Panc1 (cell line): ENCODE measurements around the gene MLLT3. TPM values are rescaled to one million over a fixed set of nuclear protein-coding genes. Genes with fewer than 3 reads are reported as not detected.

ENCODE experiments used
- ATAC-seq: fragments of 200-7000 bp; cut with Tn5 transposase; 2 replicates; pipeline ENCODE4 v1.9.1; 2020; ENCODE audit warnings: mild to moderate bottlenecking, moderate library complexity
- BruUV-seq: library from RNA; stranded (reverse); fragments of 400-500 nt; replicated peaks from 2 replicates; lab custom pipeline; 2021; lab: Mats Ljungman, UMichigan
- CTCF ChIA-PET: fragments of 300-600 bp; sonication (Branson Sonifier 250); formaldehyde crosslinking; loops from one replicate; lab custom pipeline; 2022; ENCODE audit warnings: antibody characterized with exemption; lab: Charles Lee
- POLR2A ChIA-PET: fragments of 300-600 bp; sonication (Branson Sonifier 250); formaldehyde crosslinking; loops from one replicate; lab custom pipeline; 2022; ENCODE audit warnings: antibody characterized with exemption; lab: Charles Lee
- DNase-seq: peaks from one replicate; pipeline ENCODE4 v3.0.0-alpha.2; 2010; ENCODE audit warnings: low read depth, low spot score
- H3K27ac ChIP-seq: 2 replicates; pipeline ENCODE4 v1.5.1; 2011; ENCODE audit warnings: mild to moderate bottlenecking, low read length, inconsistent platforms
- H3K27me3 ChIP-seq: fragments of 200-500 bp; sonication (Bioruptor generic); 2 replicates; pipeline ENCODE4 v1.6.0; 2014; ENCODE audit warnings: low read length, inconsistent platforms; ENCODE audit not compliant: control insufficient read depth, insufficient read depth
- H3K36me3 ChIP-seq: fragments of 200-500 bp; sonication (Bioruptor generic); 2 replicates; pipeline ENCODE4 v1.5.1; 2014; ENCODE audit warnings: inconsistent platforms, mild to moderate bottlenecking, low read length, moderate library complexity; ENCODE audit not compliant: control insufficient read depth, insufficient read depth
- H3K4me1 ChIP-seq: 2 replicates; pipeline ENCODE4 v1.5.1; 2011; ENCODE audit warnings: inconsistent platforms, mild to moderate bottlenecking, low read length, moderate library complexity; ENCODE audit not compliant: control insufficient read depth, insufficient read depth
- H3K4me3 ChIP-seq, 2 experiments: 2 replicates each; pipeline ENCODE4 v1.5.1; 2011 to 2012; ENCODE audit warnings: low read depth in 2 of 2, low read length in 2 of 2, mild to moderate bottlenecking in 2 of 2, inconsistent platforms in 1 of 2, moderate library complexity in 1 of 2
- H3K9me3 ChIP-seq: fragments of 200-500 bp; sonication (Bioruptor generic); 2 replicates; pipeline ENCODE4 v1.5.1; 2014; ENCODE audit warnings: low read depth, mild to moderate bottlenecking, inconsistent platforms, low read length, moderate library complexity; ENCODE audit not compliant: control insufficient read depth, insufficient read depth
- POLR2AphosphoS5 ChIP-seq: IDR thresholded peaks from 2 replicates; pipeline ENCODE4 v1.6.1; 2012; ENCODE audit warnings: mild to moderate bottlenecking, low read depth, low read length, moderate library complexity
- SIN3A ChIP-seq: IDR thresholded peaks from 2 replicates; pipeline ENCODE4 v1.6.1; 2012; ENCODE audit warnings: low read depth, mild to moderate bottlenecking, low read length, moderate library complexity, borderline replicate concordance; ENCODE audit not compliant: insufficient read depth
- TCF7L2 ChIP-seq: IDR thresholded peaks from 2 replicates; pipeline ENCODE4 v1.6.1; 2011; ENCODE audit warnings: mild to moderate bottlenecking, low read depth, low read length, inconsistent platforms
- in situ Hi-C: cut with HindIII; loops from 2 replicates; pipeline ENCODE4 v1.10.0; 2016; ENCODE audit warnings: low sequenced_read_pairs, low pct_unique_long_range_greater_than_20kb
- intact Hi-C: fragments of 100-400 bp; cut with micrococcal nuclease; formaldehyde crosslinking; loops from one replicate; pipeline ENCODE4 v1.10.0; 2022; ENCODE audit not compliant: unreplicated experiment
- total RNA-seq: library from RNA; stranded (reverse); gene quantifications from one replicate; pipeline ENCODE4 v1.2.1, GENCODE V29; 2021; ENCODE audit not compliant: unreplicated experiment
- TF ChIP-seq, protein P1 (sequence below): fragments of 450-650 bp; IDR thresholded peaks from 2 replicates; pipeline ENCODE4 v1.5.1; 2017; ENCODE audit warnings: mild to moderate bottlenecking
- TF ChIP-seq, protein P2 (sequence below), 2 experiments: IDR thresholded peaks; 2 replicates each; pipeline ENCODE4 v1.6.1; 2011 to 2012; ENCODE audit warnings: low read depth in 2 of 2, control low read depth in 1 of 2, low read length in 1 of 2, mild to moderate bottlenecking in 1 of 2, moderate library complexity in 1 of 2; ENCODE audit not compliant: insufficient read depth in 1 of 2

The MLLT3 gene
- total RNA-seq, 1 experiment from 2014 or later = 0.49 TPM

DNA sequence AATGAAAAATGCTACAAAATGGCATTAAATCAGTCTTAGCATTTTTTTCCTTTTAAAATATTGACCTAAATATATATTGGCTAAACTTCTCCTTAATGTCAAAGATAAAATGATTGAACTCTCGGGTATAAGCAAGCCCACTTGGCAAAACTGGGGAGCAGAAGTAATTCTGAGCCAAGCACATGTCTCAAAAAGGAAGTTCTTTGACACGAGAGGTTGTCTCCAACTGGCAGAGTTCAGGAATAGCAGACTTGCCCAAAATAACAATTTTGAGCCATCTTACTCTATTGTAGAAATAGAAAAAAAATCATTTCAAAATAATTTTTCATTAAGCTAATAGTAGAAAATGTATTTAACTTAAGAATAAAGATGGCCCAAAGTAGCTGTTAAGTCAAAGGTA, 10.4 kb upstream of the MLLT3 start:
- Histone ChIP-seq H3K36me3 (no peaks in the 10 kb centered on the region), H3K27ac (no peak overlapping the region), H3K4me1 (no peaks in the 10 kb centered on the region), H3K9me3 (no peaks in the 10 kb centered on the region), H3K27me3 (no peaks in the 10 kb centered on the region), H3K4me3 (no peak overlapping the region)
- intact Hi-C loops = no loop called here
- TF ChIP-seq SIN3A (no peak), POLR2AphosphoS5 (no peak), TCF7L2 (no peak)
- TF ChIP-seq, protein P1, sequence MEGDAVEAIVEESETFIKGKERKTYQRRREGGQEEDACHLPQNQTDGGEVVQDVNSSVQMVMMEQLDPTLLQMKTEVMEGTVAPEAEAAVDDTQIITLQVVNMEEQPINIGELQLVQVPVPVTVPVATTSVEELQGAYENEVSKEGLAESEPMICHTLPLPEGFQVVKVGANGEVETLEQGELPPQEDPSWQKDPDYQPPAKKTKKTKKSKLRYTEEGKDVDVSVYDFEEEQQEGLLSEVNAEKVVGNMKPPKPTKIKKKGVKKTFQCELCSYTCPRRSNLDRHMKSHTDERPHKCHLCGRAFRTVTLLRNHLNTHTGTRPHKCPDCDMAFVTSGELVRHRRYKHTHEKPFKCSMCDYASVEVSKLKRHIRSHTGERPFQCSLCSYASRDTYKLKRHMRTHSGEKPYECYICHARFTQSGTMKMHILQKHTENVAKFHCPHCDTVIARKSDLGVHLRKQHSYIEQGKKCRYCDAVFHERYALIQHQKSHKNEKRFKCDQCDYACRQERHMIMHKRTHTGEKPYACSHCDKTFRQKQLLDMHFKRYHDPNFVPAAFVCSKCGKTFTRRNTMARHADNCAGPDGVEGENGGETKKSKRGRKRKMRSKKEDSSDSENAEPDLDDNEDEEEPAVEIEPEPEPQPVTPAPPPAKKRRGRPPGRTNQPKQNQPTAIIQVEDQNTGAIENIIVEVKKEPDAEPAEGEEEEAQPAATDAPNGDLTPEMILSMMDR = no peak
- TF ChIP-seq, protein P2, sequence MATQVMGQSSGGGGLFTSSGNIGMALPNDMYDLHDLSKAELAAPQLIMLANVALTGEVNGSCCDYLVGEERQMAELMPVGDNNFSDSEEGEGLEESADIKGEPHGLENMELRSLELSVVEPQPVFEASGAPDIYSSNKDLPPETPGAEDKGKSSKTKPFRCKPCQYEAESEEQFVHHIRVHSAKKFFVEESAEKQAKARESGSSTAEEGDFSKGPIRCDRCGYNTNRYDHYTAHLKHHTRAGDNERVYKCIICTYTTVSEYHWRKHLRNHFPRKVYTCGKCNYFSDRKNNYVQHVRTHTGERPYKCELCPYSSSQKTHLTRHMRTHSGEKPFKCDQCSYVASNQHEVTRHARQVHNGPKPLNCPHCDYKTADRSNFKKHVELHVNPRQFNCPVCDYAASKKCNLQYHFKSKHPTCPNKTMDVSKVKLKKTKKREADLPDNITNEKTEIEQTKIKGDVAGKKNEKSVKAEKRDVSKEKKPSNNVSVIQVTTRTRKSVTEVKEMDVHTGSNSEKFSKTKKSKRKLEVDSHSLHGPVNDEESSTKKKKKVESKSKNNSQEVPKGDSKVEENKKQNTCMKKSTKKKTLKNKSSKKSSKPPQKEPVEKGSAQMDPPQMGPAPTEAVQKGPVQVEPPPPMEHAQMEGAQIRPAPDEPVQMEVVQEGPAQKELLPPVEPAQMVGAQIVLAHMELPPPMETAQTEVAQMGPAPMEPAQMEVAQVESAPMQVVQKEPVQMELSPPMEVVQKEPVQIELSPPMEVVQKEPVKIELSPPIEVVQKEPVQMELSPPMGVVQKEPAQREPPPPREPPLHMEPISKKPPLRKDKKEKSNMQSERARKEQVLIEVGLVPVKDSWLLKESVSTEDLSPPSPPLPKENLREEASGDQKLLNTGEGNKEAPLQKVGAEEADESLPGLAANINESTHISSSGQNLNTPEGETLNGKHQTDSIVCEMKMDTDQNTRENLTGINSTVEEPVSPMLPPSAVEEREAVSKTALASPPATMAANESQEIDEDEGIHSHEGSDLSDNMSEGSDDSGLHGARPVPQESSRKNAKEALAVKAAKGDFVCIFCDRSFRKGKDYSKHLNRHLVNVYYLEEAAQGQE (IDR thresholded peaks at IDR 0.05; ENCODE audit: insufficient read depth in 1 of 2, low read depth in 2 of 2, low read length in 1 of 2) = no peak
- POLR2A ChIA-PET = no interaction called here
- ATAC-seq (no peak), DNase-seq (no peak)
- CTCF ChIA-PET = no interaction called here
- in situ Hi-C loops = no loop called here
- BruUV-seq = no TSS peak

DNA sequence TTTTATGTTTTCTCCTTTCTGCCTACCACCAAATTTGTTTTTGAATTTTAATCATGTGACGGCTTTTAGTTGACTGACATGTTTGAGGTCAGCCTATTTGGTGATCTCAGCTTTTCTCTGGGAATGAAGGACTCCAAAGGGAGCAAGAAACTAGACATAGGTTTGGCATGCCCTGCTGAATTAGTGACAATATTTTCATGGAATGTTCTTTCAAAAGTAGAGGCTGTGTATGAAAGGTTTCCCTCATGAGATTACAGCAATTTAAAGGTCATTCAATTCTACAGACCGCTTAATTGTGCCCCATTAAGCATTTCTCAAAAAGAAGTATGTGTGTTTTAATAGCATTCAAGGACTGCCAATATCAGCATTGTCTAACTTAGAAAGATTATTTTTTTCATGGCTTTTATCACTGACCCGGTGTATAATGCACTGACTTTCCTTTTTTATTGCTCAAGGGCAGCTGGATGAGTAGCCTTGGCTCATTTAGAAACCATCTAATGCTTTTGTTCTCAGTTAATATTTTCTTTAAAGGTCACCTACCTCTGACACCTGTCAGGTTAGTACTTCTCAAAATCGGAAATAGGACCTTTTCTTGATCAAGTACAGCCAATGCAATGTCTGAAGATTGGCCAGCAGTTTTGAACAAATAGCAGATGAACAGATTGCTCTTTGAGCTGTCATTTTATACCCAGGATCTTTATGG, 8.1 kb upstream of the MLLT3 start:
- Histone ChIP-seq H3K27ac (no peak overlapping the region), H3K27me3 (no peaks in the 10 kb centered on the region), H3K9me3 (no peaks in the 10 kb centered on the region), H3K4me3 (no peak overlapping the region), H3K4me1 (no peaks in the 10 kb centered on the region), H3K36me3 (no peaks in the 10 kb centered on the region)
- TF ChIP-seq SIN3A (no peak), POLR2AphosphoS5 (no peak), TCF7L2 (no peak)
- TF ChIP-seq, protein P1 = no peak
- TF ChIP-seq, protein P2 (IDR thresholded peaks at IDR 0.05; ENCODE audit: insufficient read depth in 1 of 2, low read depth in 2 of 2, low read length in 1 of 2) = no peak
- ChIA-PET POLR2A (no interaction called here), CTCF (no interaction called here)
- intact Hi-C loops = no loop called here
- DNase-seq (no peak), ATAC-seq (no peak)
- no TSS peak for BruUV-seq
- in situ Hi-C loops = no loop called here
